Cardiac fibroblast (primary cell): ENCODE measurements around the gene CGB1.
"Not testable (repeated sequence)": the region's sequence is repeated elsewhere in the genome, so short reads cannot be mapped to it uniquely, and the experiment has no call there.

Experiments
- DNase-seq, 2 donors: peaks; one replicate each; pipeline versions ENCODE4 v3.0.0 to v3.0.0-alpha.2; 2010; ENCODE audit warnings: low read depth in 2 of 2
- H3K4me3 ChIP-seq, 2 donors: replicated peaks in 1 of 2; 1 replicate in 1 of 2; 2 replicates in 1 of 2; pipeline ENCODE4 v1.5.1; 2011; ENCODE audit warnings: low read depth in 2 of 2, low read length in 2 of 2, mild to moderate bottlenecking in 2 of 2, moderate library complexity in 1 of 2
- TF ChIP-seq, protein P1 (sequence below): IDR thresholded peaks from one replicate; pipeline ENCODE4 v1.5.1; 2011; ENCODE audit warnings: low read depth, mild to moderate bottlenecking, low read length, inconsistent platforms

CGB1 gene

DNA sequence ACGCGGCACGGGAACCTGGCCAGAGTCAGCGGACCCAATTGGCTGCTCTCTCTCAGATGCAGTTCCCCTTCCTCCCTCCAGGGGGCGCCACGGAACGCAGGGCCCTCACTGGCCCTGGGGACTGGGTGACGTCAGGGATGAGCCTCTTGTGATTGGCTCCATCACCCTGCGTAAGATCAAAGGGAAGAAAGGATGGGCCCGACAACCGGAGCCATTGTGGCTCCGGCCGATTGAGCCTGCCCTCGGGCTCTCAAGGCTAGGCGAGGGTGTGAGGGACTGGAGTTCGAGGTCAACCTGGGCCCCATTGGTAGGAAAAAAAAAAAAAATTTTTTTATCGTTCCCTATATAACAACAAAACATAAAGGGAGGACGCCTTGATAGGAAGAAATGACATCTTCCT is at the start of gene CGB1:
CGB1 (minus strand) TSS at position 81 of the 400 bp plus-strand sequence. CDS start 184 bp downstream, outside the sequence.
- H3K4me3 ChIP-seq = not testable (repeated sequence)
- TF ChIP-seq, protein P1, sequence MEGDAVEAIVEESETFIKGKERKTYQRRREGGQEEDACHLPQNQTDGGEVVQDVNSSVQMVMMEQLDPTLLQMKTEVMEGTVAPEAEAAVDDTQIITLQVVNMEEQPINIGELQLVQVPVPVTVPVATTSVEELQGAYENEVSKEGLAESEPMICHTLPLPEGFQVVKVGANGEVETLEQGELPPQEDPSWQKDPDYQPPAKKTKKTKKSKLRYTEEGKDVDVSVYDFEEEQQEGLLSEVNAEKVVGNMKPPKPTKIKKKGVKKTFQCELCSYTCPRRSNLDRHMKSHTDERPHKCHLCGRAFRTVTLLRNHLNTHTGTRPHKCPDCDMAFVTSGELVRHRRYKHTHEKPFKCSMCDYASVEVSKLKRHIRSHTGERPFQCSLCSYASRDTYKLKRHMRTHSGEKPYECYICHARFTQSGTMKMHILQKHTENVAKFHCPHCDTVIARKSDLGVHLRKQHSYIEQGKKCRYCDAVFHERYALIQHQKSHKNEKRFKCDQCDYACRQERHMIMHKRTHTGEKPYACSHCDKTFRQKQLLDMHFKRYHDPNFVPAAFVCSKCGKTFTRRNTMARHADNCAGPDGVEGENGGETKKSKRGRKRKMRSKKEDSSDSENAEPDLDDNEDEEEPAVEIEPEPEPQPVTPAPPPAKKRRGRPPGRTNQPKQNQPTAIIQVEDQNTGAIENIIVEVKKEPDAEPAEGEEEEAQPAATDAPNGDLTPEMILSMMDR = peak; percentile 67
- peak in 1 of 2 donors; percentile 41 for DNase-seq

DNA sequence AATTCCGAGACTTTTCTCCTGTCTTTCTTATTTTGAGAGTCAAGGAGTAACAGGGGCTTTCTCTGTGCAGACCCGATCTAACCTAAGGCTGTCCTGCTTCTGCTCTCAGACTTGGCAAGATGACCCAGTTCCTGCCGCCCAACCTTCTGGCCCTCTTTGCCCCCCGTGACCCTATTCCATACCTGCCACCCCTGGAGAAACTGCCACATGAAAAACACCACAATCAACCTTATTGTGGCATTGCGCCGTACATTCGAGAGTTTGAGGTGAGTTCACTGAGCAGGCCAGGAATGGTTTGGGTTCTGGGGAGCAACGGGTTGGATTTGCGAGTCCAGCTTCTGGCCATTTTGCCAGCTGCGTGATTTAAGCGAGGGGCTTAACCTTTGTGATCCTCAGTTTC is 49.6 kb upstream of the CGB1 start:
- peak overlapping the region; percentile 92 to 95 for H3K4me3 ChIP-seq
- no peak for DNase-seq
- TF ChIP-seq, protein P1 = no peak

DNA sequence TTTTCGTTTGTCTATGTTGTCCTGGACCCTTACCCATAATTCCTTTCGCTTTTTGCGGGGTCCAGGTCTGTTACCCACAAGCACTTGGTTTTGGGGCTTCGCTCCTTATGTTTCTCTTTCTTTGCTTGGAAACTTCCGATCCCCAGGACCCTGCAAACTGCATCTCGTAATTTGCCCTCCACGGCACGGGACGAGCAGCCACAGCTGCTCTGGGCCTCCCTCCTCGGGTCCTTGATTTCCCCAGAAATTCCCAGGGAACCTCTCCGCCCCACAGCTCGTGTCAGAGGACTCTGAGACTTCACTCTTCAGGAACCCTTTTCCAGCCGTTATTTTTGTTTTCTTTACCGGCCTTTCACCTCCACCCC is 49.2 kb upstream of the CGB1 start:
- TF ChIP-seq, protein P1 = no peak
- H3K4me3 ChIP-seq = peak overlapping the region; percentile 92 to 95
- no peak for DNase-seq

DNA sequence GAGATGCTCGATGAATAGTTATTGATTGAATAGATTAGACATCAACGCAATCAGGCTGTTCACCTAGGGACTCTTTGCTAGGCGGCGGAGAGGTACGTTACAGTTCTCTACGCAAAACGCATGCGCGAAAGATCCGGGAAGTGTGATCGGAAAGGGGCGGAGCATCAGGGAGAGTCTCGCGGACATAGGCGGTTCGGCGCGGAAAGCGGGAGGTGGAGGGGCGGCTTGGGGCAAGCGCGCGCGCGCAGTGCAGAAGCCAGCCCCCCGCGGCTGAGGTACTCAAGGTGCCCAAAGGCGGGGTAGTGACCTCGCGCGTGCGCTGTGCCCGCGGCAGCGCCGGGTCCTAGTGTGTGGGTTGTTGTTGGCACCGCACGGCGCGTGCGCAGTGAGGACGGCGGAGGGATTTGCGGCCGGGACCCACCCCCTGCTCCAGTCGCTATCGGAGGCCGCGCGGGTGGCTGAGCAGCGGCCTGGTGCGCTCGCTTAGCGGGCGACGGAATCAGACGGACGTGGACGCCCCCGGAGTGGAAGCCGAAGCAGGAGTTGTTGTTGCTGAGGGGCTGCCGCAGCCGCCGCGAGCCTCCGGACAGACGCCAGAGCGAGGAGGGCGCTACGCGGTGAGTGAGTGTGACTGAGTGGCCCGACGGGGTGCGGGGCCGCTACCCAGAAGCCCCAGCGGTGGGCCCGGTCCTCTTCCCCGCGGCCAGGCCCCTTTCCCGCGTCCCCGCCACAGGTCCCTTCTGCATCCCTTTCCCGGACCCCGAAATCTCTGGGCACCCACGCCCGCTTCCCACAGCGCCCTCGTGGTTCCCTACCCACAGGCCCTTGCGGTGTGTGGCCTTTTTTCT is 48.5 kb upstream of the CGB1 start, which contains the start of gene SNRNP70:
SNRNP70 (plus strand) TSS at position 432 of the 848 bp plus-strand sequence. CDS start 964 bp downstream, outside the sequence.
- TF ChIP-seq, protein P1 = no peak
- H3K4me3 ChIP-seq = peak within 1 kb of the TSS; percentile 92 to 95
- peak; percentile 100 for DNase-seq

DNA sequence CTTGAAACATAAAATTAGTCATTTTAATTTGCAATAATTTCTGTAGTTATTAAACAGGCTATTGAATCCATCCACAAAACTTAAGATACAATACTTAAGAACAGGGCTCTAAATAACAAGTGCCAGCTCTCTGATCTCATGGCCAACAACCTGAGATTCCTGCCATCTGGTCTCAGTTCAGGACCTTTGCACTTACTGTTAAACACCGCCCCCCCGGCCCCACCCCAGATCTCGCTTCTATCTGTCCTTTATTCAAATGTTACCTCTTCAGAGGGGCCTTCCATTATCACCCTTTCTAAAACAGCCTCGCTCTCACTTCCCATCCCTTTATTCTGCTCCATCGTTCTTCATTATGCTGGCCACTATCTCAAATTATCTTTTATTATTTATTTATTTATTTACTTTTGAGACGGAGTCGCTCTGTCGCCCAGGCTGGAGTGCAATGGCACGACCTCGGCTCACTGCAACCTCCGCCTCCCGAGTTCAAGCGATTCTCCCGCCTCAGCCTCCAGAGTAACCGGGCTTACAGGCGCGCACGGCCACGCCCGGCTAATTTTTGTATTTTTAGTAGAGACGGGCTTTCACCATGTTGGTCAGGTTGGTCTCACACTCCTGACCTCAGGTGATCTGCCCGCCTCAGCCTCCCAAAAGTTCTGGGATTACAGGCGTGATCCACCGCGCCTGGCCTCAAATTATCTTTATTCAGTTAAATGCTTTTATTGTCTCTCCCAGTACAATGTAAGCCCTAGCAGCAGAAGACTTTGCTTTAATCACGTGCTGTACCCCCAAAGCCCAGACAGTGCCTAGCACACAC is 47.7 kb upstream of the CGB1 start:
- TF ChIP-seq, protein P1 = no peak
- DNase-seq = no peak
- H3K4me3 ChIP-seq = peak overlapping the region; percentile 19 to 92

DNA sequence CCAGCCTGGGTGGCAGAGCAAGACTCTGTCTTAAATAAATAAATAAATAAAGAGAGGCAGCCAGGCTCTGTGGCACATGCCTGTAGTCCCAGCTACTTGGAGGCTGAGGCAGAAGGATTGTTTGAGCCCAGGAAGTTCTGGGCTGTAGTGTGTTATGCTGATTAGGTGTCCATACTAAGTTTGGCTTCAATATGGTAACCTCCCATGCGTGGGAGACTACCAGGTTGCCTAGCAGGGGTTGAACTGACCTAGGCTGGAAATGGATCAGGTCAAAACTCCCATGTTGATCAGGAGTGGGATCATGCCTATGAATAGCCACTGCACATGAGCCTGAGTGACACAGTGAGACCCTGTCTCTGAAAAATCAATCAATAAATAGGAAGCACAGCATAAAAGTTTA is 44.6 kb upstream of the CGB1 start:
- H3K4me3 ChIP-seq = no peak overlapping the region
- no peak for DNase-seq
- TF ChIP-seq, protein P1 = no peak
